Measurements from ENCODE around the gene CXCL12. TPM values are rescaled to one million over a fixed set of nuclear protein-coding genes. Genes with fewer than 3 reads are reported as not detected.

Gene CXCL12
- total RNA-seq, 1 donor from 2014 or later, result 40.8 TPM

- ATAC-seq, result no peak
- Histone ChIP-seq H3K36me3 (no peaks in the 10 kb centered on the region), H3K27ac (no peak overlapping the region), H3K4me1 (peaks cover 7% of the 10 kb centered on the region), H3K27me3 (no peaks in the 10 kb centered on the region), H3K4me3 (no peak overlapping the region), H3K9me3 (no peaks in the 10 kb centered on the region)
- DNase-seq, result no peak
- TF ChIP-seq CTCF (IDR thresholded peaks at IDR 0.05), result no peak
- intact Hi-C loops (cut with DNase I), result no loop called here
These were observed 33.7 kb upstream of the CXCL12 start for GRCh38 chr10:44418637-44419036.

GRCh38 chr10:44417761-44418160, 32.9 kb upstream of the CXCL12 start:
- intact Hi-C loops (cut with DNase I), result no loop called here
- DNase-seq (peak; percentile 10), ATAC-seq (no peak)
- TF ChIP-seq CTCF (IDR thresholded peaks at IDR 0.05), result no peak
- Histone ChIP-seq H3K27ac (no peak overlapping the region), H3K27me3 (no peaks in the 10 kb centered on the region), H3K9me3 (no peaks in the 10 kb centered on the region), H3K4me1 (peaks cover 7% of the 10 kb centered on the region), H3K36me3 (no peaks in the 10 kb centered on the region), H3K4me3 (no peak overlapping the region)

DNA sequence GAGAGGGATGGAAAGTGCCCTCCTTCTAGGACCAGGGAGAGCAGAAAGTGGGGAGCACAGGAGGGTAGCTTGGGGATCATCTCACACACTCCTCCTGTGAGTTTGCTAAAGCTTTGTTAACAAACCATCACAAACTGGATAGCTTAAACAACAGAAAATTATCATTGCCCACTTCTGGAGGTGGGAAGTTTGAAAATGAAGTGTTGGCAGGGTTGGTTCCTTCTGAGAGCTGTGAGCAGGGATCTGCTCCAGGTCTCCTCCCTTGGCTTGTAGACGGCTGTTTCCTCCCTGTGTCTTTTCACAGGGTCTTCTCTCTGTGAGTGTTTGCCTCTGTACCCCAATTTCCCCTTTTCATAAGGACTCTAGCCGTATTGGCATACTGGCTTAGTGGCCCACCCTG, 32.0 kb upstream of the CXCL12 start:
- ATAC-seq, result no peak
- H3K36me3 ChIP-seq, result no peaks in the 10 kb centered on the region
- peaks cover 7% of the 10 kb centered on the region for H3K4me1 ChIP-seq
- peak; percentile 3 for DNase-seq
- no peak overlapping the region for H3K4me3 ChIP-seq
- TF ChIP-seq CTCF (IDR thresholded peaks at IDR 0.05), result no peak
- H3K27ac ChIP-seq, result no peak overlapping the region
- no peaks in the 10 kb centered on the region for H3K27me3 ChIP-seq
- H3K9me3 ChIP-seq, result no peaks in the 10 kb centered on the region
- intact Hi-C loops (cut with DNase I), result no loop called here

- intact Hi-C loops (cut with DNase I), result no loop called here
- peaks cover 7% of the 10 kb centered on the region for H3K4me1 ChIP-seq
- peak; percentile 20 for DNase-seq
- no peaks in the 10 kb centered on the region for H3K36me3 ChIP-seq
- no peaks in the 10 kb centered on the region for H3K27me3 ChIP-seq
- H3K27ac ChIP-seq, result no peak overlapping the region
- no peak for TF ChIP-seq CTCF (IDR thresholded peaks at IDR 0.05)
- no peak overlapping the region for H3K4me3 ChIP-seq
- ATAC-seq, result no peak
- no peaks in the 10 kb centered on the region for H3K9me3 ChIP-seq
These were observed 31.3 kb upstream of the CXCL12 start for GRCh38 chr10:44416021-44416771.

DNA sequence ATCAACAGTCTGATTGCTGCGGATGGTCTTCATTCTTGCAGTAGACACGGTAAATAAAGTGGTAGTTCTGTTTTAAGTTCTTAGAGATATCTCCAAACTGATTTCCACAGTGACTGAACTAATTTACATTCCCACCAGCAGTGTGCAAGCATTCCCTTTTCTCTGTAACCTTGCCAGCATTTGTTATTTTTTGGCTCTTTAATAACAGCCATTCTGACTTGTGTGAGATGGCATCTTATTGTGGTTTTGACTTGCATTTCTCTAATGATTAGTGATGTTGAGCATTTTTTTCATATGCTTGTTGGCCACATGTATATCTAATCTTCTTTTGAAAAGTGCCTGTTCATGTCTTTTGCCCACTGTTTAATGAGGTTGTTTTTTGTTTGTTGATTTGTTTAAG, 30.2 kb upstream of the CXCL12 start:
- H3K27ac ChIP-seq, result no peak overlapping the region
- DNase-seq (no peak), ATAC-seq (no peak)
- no peaks in the 10 kb centered on the region for H3K27me3 ChIP-seq
- H3K36me3 ChIP-seq, result no peaks in the 10 kb centered on the region
- intact Hi-C loops (cut with DNase I), result no loop called here
- no peak overlapping the region for H3K4me3 ChIP-seq
- H3K4me1 ChIP-seq, result peaks cover 7% of the 10 kb centered on the region
- no peak for TF ChIP-seq CTCF (IDR thresholded peaks at IDR 0.05)
- no peaks in the 10 kb centered on the region for H3K9me3 ChIP-seq

DNA sequence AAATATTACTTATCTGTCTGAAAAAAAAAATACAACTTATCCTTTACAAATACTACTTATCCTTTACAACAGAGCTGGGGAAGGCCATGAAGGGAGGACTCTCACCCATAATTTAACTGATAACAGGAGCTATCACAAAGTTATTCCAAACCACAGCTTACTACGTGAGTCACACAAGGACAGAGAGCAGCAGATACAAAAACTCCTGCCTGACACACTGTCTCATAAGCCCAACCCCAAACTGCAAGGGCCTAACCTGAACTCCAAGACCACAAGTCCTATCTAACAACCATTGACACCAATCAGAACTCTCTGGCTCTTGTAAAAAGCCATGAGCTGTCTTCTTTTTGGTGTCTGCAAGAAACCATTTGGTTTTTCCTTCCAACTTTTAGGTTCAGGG, 28.5 kb upstream of the CXCL12 start:
- DNase-seq, result no peak
- Histone ChIP-seq H3K4me1 (peaks cover 7% of the 10 kb centered on the region), H3K27ac (no peak overlapping the region), H3K4me3 (no peak overlapping the region), H3K9me3 (no peaks in the 10 kb centered on the region), H3K27me3 (no peaks in the 10 kb centered on the region), H3K36me3 (no peaks in the 10 kb centered on the region)
- intact Hi-C loops (cut with DNase I), result no loop called here
- TF ChIP-seq CTCF (IDR thresholded peaks at IDR 0.05), result no peak
- no peak for ATAC-seq
